G401 (cell line): ENCODE measurements around the gene CCDC194. TPM values are rescaled to one million over a fixed set of nuclear protein-coding genes. Genes with fewer than 3 reads are reported as not detected.
A peak's percentile ranks its signal among the peaks of the same experiment; 100 is the strongest.

Experiments
- DNase-seq: peaks from one replicate; pipeline ENCODE4 v3.0.0-alpha.2; 2015; ENCODE audit warnings: low spot score
- in situ Hi-C: cut with HindIII; loops from 2 replicates; pipeline ENCODE4 v1.10.0; 2016; ENCODE audit warnings: low sequenced_read_pairs, mixed read lengths
- total RNA-seq: library from RNA; depleted of rRNA; stranded (reverse); fragments of >200 nt; shearing (Covaris generic); gene quantifications from 2 replicates; pipeline ENCODE4 v1.2.3, GENCODE V29; 2014; rRNA removed

Gene CCDC194
- total RNA-seq, 1 experiment from 2014 or later = 0.71 TPM

GRCh38 chr19:17346109-17346671 lies 47.8 kb downstream of the CCDC194 start:
- in situ Hi-C loops = no loop called here
- peak; percentile 69 for DNase-seq

- DNase-seq = no peak
- in situ Hi-C loops = no loop called here
Measured at GRCh38 chr19:17341845-17342244, 52.2 kb downstream of the CCDC194 start.

GRCh38 chr19:17341386-17341785 lies 52.6 kb downstream of the CCDC194 start:
- in situ Hi-C loops = no loop called here
- DNase-seq = no peak

DNA sequence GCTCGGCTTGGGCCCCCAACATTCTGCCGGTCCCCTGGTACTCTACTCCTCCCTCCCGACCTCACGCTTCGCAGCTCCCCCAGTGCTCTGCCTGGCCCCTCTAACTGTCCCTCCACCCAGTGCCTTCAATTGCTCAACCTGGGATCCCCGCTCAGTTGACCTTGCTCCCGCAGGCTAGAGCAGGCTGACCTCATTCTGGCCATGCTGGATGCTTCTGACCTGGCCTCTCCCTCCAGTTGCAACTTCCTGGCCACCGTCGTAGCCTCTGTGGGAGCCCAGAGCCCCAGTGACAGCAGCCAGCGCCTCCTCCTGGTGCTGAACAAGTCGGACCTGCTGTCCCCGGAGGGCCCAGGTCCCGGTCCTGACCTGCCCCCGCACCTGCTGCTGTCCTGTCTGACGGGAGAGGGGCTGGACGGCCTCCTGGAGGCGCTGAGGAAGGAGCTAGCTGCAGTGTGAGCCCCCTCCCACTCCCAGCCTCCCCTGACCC lies 53.1 kb downstream of the CCDC194 start:
- DNase-seq = no peak
- in situ Hi-C loops = no loop called here

Other genes starting within 250 kb of the CCDC194 start
- 22.0 and 29.7 TPM in 2 replicates for gene USE1, start 178.8 kb downstream of the CCDC194 start, total RNA-seq
- gene OCEL1, start 168.0 kb downstream of the CCDC194 start, total RNA-seq = 14.8 and 21.7 TPM in 2 replicates
- 232 and 271 TPM in 2 replicates for gene NR2F6, start 148.3 kb downstream of the CCDC194 start, total RNA-seq
- gene USHBP1, start 129.5 kb downstream of the CCDC194 start, total RNA-seq = 0.41 and 4.9 TPM in 2 replicates
- 166 and 237 TPM in 2 replicates for gene BABAM1, start 126.8 kb downstream of the CCDC194 start, total RNA-seq
- 0.06 and 1.3 TPM in 2 replicates for gene ANKLE1, start 112.3 kb downstream of the CCDC194 start, total RNA-seq
- gene ABHD8, start 90.8 kb downstream of the CCDC194 start, total RNA-seq = 57.6 and 60.6 TPM in 2 replicates
- gene MRPL34, start 88.3 kb downstream of the CCDC194 start, total RNA-seq = 19.0 and 25.4 TPM in 2 replicates
- gene DDA1, start 84.6 kb downstream of the CCDC194 start, total RNA-seq = 15.0 and 28.2 TPM in 2 replicates
- gene ANO8, start 59.3 kb downstream of the CCDC194 start, total RNA-seq = 3.1 and 4.3 TPM in 2 replicates
- gene GTPBP3, start 56.6 kb downstream of the CCDC194 start, total RNA-seq = 35.0 and 41.1 TPM in 2 replicates
- not detected in 2 replicates for gene PLVAP, start 16.9 kb downstream of the CCDC194 start, total RNA-seq
- 174 and 187 TPM in 2 replicates for gene BST2, start 11.4 kb upstream of the CCDC194 start, total RNA-seq
- gene MVB12A, start 25.9 kb upstream of the CCDC194 start, total RNA-seq = 76.7 and 112 TPM in 2 replicates
- 0.49 and 1.6 TPM in 2 replicates for gene TMEM221, start 54.5 kb upstream of the CCDC194 start, total RNA-seq
- gene NXNL1, start 66.7 kb upstream of the CCDC194 start, total RNA-seq = not detected in 2 replicates
- 9.5 and 10.3 TPM in 2 replicates for gene SLC27A1, start 76.3 kb upstream of the CCDC194 start, total RNA-seq
- 111 and 141 TPM in 2 replicates for gene PGLS, start 117.5 kb upstream of the CCDC194 start, total RNA-seq
- 73.2 and 75.4 TPM in 2 replicates for gene COLGALT1, start 161.5 kb upstream of the CCDC194 start, total RNA-seq